T-cell (primary cell): ENCODE measurements around the gene ACKR3. TPM values are rescaled to one million over a fixed set of nuclear protein-coding genes. Genes with fewer than 3 reads are reported as not detected.

ENCODE experiments used
- ATAC-seq, 4 experiments: fragments of 200-7000 bp in 3 of 4; fragments of 150-1000 bp in 1 of 4; cut with Tn5 transposase; replicated peaks in 1 of 4; 1 replicate in 3 of 4; 2 replicates in 1 of 4; pipeline ENCODE4 v1.10.0; 2021; ENCODE audit warnings: moderate library complexity in 3 of 4, mild to moderate bottlenecking in 2 of 4, moderate number of reproducible peaks in 1 of 4
- CTCF ChIA-PET, 2 donors: fragments of 300-600 bp; sonication (Branson Sonifier 250); formaldehyde crosslinking; loops; one replicate each; lab custom pipeline; 2022; ENCODE audit warnings: antibody characterized with exemption in 2 of 2; lab: Charles Lee
- POLR2A ChIA-PET, 2 donors: fragments of 300-600 bp; sonication (Branson Sonifier 250); formaldehyde crosslinking; loops; one replicate each; lab custom pipeline; 2022; ENCODE audit warnings: antibody characterized with exemption in 2 of 2; lab: Charles Lee
- DNase-seq, 35 experiments: peaks; one replicate each; pipeline versions ENCODE4 v3.0.0 to v3.0.0-alpha.2; 2013 to 2023
- H3K27ac ChIP-seq: one replicate; pipeline ENCODE4 v1.5.1; 2013; ENCODE audit warnings: low read length
- H3K27me3 ChIP-seq, 2 experiments: replicated peaks in 1 of 2; 1 replicate in 1 of 2; 2 replicates in 1 of 2; pipeline versions ENCODE4 v1.6.1 to v1.7.0; 2013; ENCODE audit warnings: low read length in 1 of 2, mixed read lengths in 1 of 2; ENCODE audit not compliant: control insufficient read depth in 2 of 2, insufficient read depth in 2 of 2; ENCODE audit errors: extremely low read depth in 1 of 2
- H3K36me3 ChIP-seq, 2 donors: 1 replicate in 1 of 2; 2 replicates in 1 of 2; pipeline versions ENCODE4 v1.6.1 to v1.7.0; 2013; ENCODE audit warnings: low read length in 1 of 2; ENCODE audit not compliant: control insufficient read depth in 2 of 2, insufficient read depth in 1 of 2; ENCODE audit errors: extremely low read depth in 1 of 2
- H3K4me1 ChIP-seq, 2 experiments: 1 replicate in 1 of 2; 2 replicates in 1 of 2; pipeline versions ENCODE4 v1.6.1 to v1.7.0; 2013; ENCODE audit warnings: low read length in 2 of 2, mixed read lengths in 1 of 2; ENCODE audit not compliant: insufficient read depth in 2 of 2, control insufficient read depth in 1 of 2; ENCODE audit errors: extremely low read depth in 1 of 2
- H3K4me3 ChIP-seq, 2 donors: 1 replicate in 1 of 2; 2 replicates in 1 of 2; pipeline versions ENCODE4 v1.5.1 to v1.7.0; 2013; ENCODE audit warnings: mild to moderate bottlenecking in 2 of 2, low read length in 1 of 2, moderate library complexity in 1 of 2; ENCODE audit not compliant: control insufficient read depth in 1 of 2; ENCODE audit errors: extremely low read depth in 1 of 2
- H3K9me3 ChIP-seq: 2 replicates; pipeline ENCODE4 v1.7.0; 2013
- H3K27ac Mint-ChIP-seq, 2 donors: one replicate each; pipeline ENCODE4 v1.8.0; 2020 to 2021; ENCODE audit warnings: mild to moderate bottlenecking in 2 of 2, mixed read lengths in 2 of 2
- H3K27me3 Mint-ChIP-seq, 2 donors: one replicate each; pipeline ENCODE4 v1.8.0; 2021 to 2022; ENCODE audit warnings: mixed read lengths in 2 of 2
- H3K36me3 Mint-ChIP-seq: one replicate; pipeline ENCODE4 v1.8.0; 2021; ENCODE audit warnings: mixed read lengths
- H3K4me1 Mint-ChIP-seq, 3 donors: one replicate each; pipeline ENCODE4 v1.8.0; 2020 to 2022; ENCODE audit warnings: mixed read lengths in 3 of 3, mild to moderate bottlenecking in 1 of 3
- H3K4me3 Mint-ChIP-seq, 3 donors: one replicate each; pipeline ENCODE4 v1.8.0; 2020 to 2022; ENCODE audit warnings: mild to moderate bottlenecking in 3 of 3, mixed read lengths in 3 of 3, moderate library complexity in 3 of 3
- H3K9me3 Mint-ChIP-seq, 3 donors: one replicate each; pipeline ENCODE4 v1.8.0; 2020 to 2022; ENCODE audit warnings: mixed read lengths in 3 of 3
- WGBS: methylation state at CpG from one replicate; pipeline ENCODE4 v1.1.5; 2013; ENCODE audit warnings: missing lambda C conversion rate; ENCODE audit not compliant: insufficient coverage; 5-methylcytosine and 5-hydroxymethylcytosine counted together
- total RNA-seq, 35 experiments: library from RNA in 6 of 35; stranded (reverse) in 6 of 35; fragments of 120-200 nt in 1 of 35; gene quantifications; one replicate each; pipeline versions ENCODE4 v1.2.1 to v1.2.4 and lab custom pipeline; 2013 to 2026

The ACKR3 gene
- total RNA-seq, 5 donors from 2014 or later (not counting 1 experiment from before 2014, with no cell fraction given): 3.3 to 6.9 (median 4.5) TPM

DNA sequence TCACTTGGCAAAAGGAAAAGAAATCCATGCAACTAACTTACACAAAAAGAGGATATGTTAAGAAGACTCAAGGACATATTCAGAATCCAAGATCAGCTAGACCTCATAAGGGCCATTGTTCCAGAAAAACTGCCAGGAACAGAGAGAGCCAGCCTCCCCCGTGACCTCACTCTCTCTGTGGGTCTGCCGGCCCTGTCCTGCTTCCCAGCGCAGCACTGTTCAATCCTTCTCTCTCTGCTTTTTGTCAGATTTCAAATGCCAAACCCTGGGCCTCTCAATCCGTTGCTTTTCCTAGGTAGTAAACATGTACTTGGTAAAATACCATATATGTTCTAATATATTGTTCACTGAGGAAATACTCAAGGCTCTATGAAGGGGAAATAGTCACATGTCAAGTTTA is 40.0 kb upstream of the ACKR3 start:
- Mint-ChIP-seq H3K4me1 (no peaks in the 10 kb centered on the region), H3K27me3 (peaks cover 0 to 2% of the 10 kb centered on the region in 2 donors), H3K36me3 (no peaks in the 10 kb centered on the region), H3K27ac (no peak overlapping the region), H3K9me3 (no peaks in the 10 kb centered on the region), H3K4me3 (no peak overlapping the region)
- H3K36me3 ChIP-seq: no peaks in the 10 kb centered on the region
- POLR2A ChIA-PET: no interaction called here
- CTCF ChIA-PET: interaction anchor here in 1 of 2 donors (0.7 kb wide), 1 partner anchor 10 kb away, joined by 3 read pairs; no protein-coding TSS in a partner anchor
- 88% methylated on average over 1 of the region's 4 CpGs for WGBS
- no peak overlapping the region for H3K4me3 ChIP-seq
- peaks cover 0 to 1% of the 10 kb centered on the region in 2 experiments for H3K27me3 ChIP-seq
- ATAC-seq (no peak), DNase-seq (no peak)
- no peak overlapping the region for H3K27ac ChIP-seq
- H3K4me1 ChIP-seq: no peaks in the 10 kb centered on the region
- no peaks in the 10 kb centered on the region for H3K9me3 ChIP-seq

DNA sequence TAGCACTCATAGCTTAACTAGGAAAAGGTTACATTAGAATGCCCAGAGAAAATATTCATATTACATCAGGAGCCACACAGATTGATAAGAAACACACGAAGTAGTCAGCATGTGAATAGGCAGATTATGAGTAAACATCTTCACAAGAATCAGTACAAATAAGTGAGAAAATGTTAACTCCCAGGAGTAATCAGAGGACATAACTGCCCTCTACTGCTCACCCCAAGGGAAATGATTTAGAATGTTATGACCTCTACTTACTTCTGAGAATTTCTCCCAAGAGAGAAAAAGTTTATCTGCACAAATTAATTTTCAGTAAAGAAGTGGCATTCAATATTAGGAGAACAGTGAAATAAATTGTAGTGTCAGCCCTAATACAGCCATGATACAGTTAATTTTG is 39.1 kb upstream of the ACKR3 start:
- ATAC-seq (no peak), DNase-seq (no peak)
- Mint-ChIP-seq H3K27me3 (no peaks in the 10 kb centered on the region), H3K9me3 (no peaks in the 10 kb centered on the region), H3K36me3 (no peaks in the 10 kb centered on the region), H3K4me1 (peaks cover 2 to 7% (median 7%) of the 10 kb centered on the region in 3 donors), H3K4me3 (no peak overlapping the region), H3K27ac (no peak overlapping the region)
- Histone ChIP-seq H3K36me3 (no peaks in the 10 kb centered on the region), H3K27ac (no peak overlapping the region), H3K9me3 (no peaks in the 10 kb centered on the region), H3K4me1 (peaks cover 0 to 3% of the 10 kb centered on the region in 2 experiments), H3K4me3 (no peak overlapping the region), H3K27me3 (no peaks in the 10 kb centered on the region)
- WGBS: no CpG with 5 or more reads among the region's 1 CpG
- ChIA-PET CTCF (interaction anchor here (0.8 to 1.0 kb wide), 2 partner anchors 17 to 18 kb away, joined by 3 to 4 read pairs; no protein-coding TSS in a partner anchor), POLR2A (no interaction called here)

DNA sequence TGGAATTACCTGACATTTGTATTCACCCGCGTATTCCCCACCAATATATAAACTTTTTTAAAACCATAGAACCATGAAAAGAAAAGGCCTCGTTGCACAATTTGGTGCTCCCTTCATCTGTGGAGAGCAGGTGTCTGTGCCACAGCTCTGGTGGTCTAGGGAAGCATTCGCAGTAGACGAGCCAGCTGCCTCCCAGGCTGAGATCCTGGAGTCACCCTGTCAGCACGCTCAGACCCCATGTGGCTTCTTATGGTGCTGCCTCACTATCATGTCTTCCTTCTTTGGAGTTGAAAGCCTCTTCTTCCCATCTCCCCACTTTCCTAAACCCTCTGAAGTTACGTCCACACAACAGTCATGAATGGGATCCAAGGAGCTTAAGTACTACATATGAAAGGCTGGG is 38.4 kb upstream of the ACKR3 start:
- H3K9me3 Mint-ChIP-seq: no peaks in the 10 kb centered on the region
- CTCF ChIA-PET: interaction anchor here in 1 of 2 donors (1.0 kb wide), 1 partner anchor 19 kb away, joined by 3 read pairs; no protein-coding TSS in a partner anchor
- H3K4me3 ChIP-seq: no peak overlapping the region
- H3K9me3 ChIP-seq: no peaks in the 10 kb centered on the region
- no peaks in the 10 kb centered on the region for H3K36me3 ChIP-seq
- H3K27me3 Mint-ChIP-seq: no peaks in the 10 kb centered on the region
- no peak overlapping the region for H3K27ac ChIP-seq
- DNase-seq (no peak), ATAC-seq (no peak)
- H3K27me3 ChIP-seq: no peaks in the 10 kb centered on the region
- no peaks in the 10 kb centered on the region for H3K36me3 Mint-ChIP-seq
- H3K4me1 ChIP-seq: peaks cover 3 to 9% of the 10 kb centered on the region in 2 experiments
- POLR2A ChIA-PET: no interaction called here
- H3K27ac Mint-ChIP-seq: no peak overlapping the region
- 67% methylated on average over 3 of the region's 7 CpGs for WGBS
- no peak overlapping the region for H3K4me3 Mint-ChIP-seq
- peaks cover 8 to 14% (median 14%) of the 10 kb centered on the region in 3 donors for H3K4me1 Mint-ChIP-seq

DNA sequence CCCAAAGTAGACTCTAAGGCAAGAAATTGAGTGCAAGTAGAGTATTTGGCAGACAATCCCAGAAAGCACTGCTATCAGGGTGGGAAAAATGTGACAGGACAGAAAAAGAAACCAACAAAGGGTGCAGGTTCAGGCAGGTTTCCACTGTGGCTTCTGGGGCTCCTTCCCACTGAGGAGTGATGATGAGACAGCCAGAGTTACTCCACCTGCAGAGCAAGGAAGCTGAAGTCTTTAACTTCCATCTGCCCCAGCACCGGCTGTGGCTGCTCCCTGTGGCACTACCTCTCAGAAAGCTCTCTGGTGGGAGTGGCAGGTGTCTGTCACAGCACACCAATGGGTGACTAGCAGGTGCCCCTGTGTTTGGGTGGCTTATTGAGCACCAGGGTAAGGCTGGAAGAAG is 37.6 kb upstream of the ACKR3 start:
- DNase-seq: no peak
- H3K27me3 ChIP-seq: no peaks in the 10 kb centered on the region
- H3K4me1 Mint-ChIP-seq: peaks cover 16 to 22% (median 22%) of the 10 kb centered on the region in 3 donors
- H3K27ac ChIP-seq: no peak overlapping the region
- no peak overlapping the region for H3K27ac Mint-ChIP-seq
- no peaks in the 10 kb centered on the region for H3K9me3 ChIP-seq
- peaks cover 8 to 17% of the 10 kb centered on the region in 2 experiments for H3K4me1 ChIP-seq
- no peak for ATAC-seq
- CTCF ChIA-PET: interaction anchor here in 1 of 2 donors (1.1 kb wide), 1 partner anchor 18 kb away, joined by 3 read pairs; no protein-coding TSS in a partner anchor
- H3K36me3 Mint-ChIP-seq: no peaks in the 10 kb centered on the region
- H3K4me3 Mint-ChIP-seq: no peak overlapping the region
- no peaks in the 10 kb centered on the region for H3K27me3 Mint-ChIP-seq
- no peaks in the 10 kb centered on the region for H3K9me3 Mint-ChIP-seq
- H3K36me3 ChIP-seq: no peaks in the 10 kb centered on the region
- no peak overlapping the region for H3K4me3 ChIP-seq
- POLR2A ChIA-PET: no interaction called here
- no CpG with 5 or more reads among the region's 1 CpG for WGBS

DNA sequence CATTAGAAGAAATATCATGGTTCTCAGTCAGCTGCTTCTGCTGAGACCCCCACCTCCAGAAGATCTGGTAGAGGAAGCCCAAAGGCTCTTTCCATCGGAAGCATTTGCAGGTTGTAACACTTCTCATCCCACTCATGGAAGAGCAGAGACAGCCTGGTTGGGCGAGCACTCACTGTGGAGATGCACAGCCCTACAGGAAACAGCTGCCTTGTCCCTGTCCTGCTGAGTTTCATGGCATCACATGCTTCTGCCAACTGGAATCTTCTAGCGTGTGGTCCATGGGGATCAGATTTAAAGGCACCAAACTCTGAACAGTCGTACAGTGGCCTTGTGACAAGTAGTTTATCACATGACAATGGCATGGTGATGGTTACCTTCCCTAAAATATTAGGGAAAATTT is 36.3 kb upstream of the ACKR3 start:
- Histone ChIP-seq H3K4me3 (no peak overlapping the region), H3K36me3 (no peaks in the 10 kb centered on the region), H3K27ac (no peak overlapping the region), H3K4me1 (peaks cover 8 to 18% of the 10 kb centered on the region in 2 experiments), H3K9me3 (no peaks in the 10 kb centered on the region), H3K27me3 (no peaks in the 10 kb centered on the region)
- POLR2A ChIA-PET: no interaction called here
- Mint-ChIP-seq H3K4me3 (no peak overlapping the region), H3K27me3 (no peaks in the 10 kb centered on the region), H3K9me3 (no peaks in the 10 kb centered on the region), H3K27ac (no peak overlapping the region), H3K4me1 (peaks cover 21 to 35% (median 31%) of the 10 kb centered on the region in 3 donors), H3K36me3 (no peaks in the 10 kb centered on the region)
- no peak for ATAC-seq
- CTCF ChIA-PET: no interaction called here
- 91% methylated on average over 3 of the region's 4 CpGs for WGBS
- no peak for DNase-seq

DNA sequence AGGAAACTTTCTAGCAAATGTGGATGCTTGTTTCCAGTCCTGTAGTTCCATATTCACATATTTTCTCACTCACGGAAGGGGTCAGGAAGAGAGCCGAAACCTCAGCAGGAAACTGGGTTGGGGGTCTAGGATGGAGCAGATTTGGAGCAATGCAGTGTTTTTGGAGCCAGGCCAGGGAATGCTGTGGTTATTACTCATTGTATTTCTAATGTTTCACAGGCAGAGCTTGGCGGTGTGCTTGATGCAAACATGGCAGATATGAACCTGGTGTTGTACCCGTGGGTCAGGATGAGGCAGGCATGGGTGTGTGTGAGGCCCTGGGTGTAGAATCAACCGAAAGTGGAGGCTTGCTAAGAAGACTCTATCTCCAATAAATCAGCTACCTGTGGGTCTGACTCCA is 34.6 kb upstream of the ACKR3 start:
- H3K9me3 ChIP-seq: no peaks in the 10 kb centered on the region
- H3K4me3 ChIP-seq: no peak overlapping the region
- CTCF ChIA-PET: interaction anchor here in 1 of 2 donors (2.7 kb wide), 1 partner anchor 23 kb away, joined by 14 read pairs; no protein-coding TSS in a partner anchor
- DNase-seq (no peak), ATAC-seq (no peak)
- Mint-ChIP-seq H3K27me3 (no peaks in the 10 kb centered on the region), H3K4me3 (peak overlapping the region in 1 of 3 donors; percentile 94), H3K9me3 (peaks cover 0 to 4% (median 0%) of the 10 kb centered on the region in 3 donors), H3K4me1 (peaks cover 37 to 51% (median 46%) of the 10 kb centered on the region in 3 donors), H3K36me3 (peaks cover 4% of the 10 kb centered on the region), H3K27ac (peak overlapping the region in 1 of 2 donors; percentile 38)
- H3K27ac ChIP-seq: no peak overlapping the region
- POLR2A ChIA-PET: no interaction called here
- no peaks in the 10 kb centered on the region for H3K36me3 ChIP-seq
- H3K4me1 ChIP-seq: peaks cover 14 to 27% of the 10 kb centered on the region in 2 experiments
- H3K27me3 ChIP-seq: no peaks in the 10 kb centered on the region
- WGBS: 92% methylated on average over 2 of the region's 5 CpGs
